Hepatic stellate cell (primary cell): ENCODE data around the gene PARD6A.

ENCODE experiments used
- DNase-seq: peaks from one replicate; pipeline ENCODE4 v3.0.0; 2011; ENCODE audit warnings: low spot score

Gene PARD6A

DNA sequence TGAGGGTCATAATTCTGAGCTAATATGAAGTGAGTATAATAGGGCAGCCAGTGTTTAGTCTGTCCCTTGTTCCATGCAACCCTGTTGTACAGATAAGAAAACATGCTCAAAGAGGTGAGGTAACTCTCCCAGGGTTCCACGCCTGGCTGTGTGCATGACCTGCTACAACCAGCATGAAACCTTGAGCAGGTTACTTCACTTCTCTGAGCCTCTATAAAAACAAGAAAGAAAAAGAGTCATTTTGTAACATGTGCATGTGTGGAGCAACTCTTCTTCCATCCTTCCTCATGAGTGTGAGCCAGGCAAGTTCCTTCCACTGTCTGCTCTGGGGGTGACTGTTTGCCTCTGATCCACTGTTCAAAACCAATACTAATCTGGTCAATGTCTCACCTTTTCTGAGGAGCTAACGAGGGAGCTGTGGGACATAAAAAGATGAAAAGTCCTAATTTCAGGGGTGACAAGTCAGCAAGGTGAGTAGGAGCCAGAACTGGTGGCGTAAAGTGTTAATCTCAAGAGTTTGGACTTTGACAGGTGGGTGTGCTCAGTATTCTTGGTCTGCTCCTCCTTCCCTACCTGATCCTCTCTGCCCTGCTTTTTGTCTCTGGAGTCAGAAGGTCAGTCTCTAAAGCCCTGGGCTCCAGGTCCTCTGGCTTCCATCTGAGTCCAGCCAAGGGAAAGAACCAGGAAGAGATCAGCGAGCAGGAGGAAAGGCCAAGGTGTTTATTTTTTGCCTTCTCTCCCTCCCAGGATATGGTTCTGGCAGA, 36.8 kb downstream of the PARD6A start:
- DNase-seq = no peak

DNA sequence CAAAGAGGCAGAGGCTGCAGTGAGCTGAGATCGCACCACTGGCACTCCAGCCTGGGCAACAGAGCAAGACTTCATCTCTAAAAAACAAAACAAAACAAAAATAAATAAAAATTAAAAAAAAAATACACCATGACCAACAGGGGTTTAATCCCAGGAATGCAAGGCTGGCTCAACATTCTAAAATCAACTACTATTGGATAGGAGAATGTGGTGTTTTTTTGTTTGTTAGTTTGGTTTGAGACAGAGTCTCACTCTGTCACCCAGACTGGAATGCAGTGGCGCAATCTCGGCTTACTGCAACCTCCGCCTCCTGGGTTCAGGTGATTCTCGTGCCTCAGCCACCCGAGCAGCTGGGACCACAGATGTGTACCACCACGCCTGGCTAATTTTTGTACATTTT, 38.5 kb downstream of the PARD6A start:
- DNase-seq = no peak

DNA sequence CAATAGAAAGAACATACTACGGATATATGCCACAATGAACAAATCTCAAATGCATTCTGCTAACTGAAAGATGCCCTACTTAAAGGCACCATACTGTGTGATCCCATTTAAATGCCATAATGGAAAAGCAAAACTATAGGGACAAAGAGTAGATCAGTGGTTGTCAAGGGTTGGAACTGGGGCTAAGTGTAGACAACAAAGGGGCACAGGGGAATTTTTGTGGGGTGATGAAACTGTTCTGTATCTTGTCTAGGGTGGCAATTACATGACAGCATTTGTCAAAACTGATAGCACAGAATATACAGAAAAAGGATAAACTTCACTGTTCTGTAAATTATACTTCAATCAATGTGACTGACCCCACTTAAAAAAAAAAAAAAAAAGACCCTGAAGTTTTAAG, 40.7 kb downstream of the PARD6A start:
- no peak for DNase-seq

DNA sequence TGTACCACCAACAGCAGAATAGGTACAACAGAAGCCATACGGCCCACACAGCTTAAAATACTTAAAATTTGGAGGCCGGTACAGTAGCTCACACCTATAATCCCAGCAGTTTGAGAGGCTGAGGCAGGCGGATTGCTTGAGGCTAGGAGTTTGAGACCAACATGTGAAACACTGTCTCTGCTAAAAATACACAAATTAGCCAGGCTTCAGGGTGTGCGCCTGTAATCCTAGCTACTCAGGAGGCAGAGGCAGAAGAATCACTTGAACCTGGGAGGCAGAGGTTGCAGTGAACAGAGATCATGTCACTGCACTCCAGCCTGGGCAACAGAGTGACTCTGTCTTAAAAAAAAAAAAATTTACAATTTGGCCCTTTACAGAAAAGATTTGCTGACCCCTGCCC, 41.4 kb downstream of the PARD6A start:
- DNase-seq = no peak

DNA sequence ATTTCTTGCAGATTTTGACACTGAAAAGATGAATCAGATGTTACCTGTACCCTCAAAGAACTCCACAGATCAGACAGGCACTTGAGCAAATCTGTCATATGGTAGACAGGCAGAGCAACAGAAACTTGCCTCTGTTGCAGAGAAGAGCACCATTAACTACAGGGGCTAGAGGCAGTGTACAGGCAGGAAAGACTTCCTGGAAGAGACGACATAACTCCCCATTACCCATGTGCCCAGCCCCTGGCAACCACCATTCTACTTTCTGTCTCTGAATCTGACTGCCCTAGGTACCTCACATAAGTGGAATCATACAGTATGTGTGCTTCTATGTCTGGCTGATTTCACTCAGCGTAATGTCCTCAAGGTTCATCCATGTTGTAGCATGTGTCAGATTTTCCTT, 42.9 kb downstream of the PARD6A start:
- DNase-seq = no peak

DNA sequence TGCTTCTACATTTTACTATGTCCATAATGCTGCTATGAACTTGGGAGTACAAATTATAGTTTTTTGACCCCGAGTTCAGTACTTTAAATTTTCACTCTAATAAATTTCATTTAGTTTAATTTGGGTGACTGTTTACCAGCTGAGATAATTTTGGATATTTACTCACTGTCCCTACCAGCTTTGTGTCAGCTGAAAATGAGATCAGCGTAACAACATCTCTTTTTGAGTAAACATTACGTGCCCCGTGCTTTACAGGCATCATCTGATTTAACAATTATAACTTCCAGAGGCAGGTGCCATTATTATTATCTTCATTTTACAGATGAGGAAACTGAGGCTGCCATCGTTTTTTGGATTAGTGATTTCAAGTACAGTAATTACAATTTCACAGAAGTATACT, 43.4 kb downstream of the PARD6A start:
- no peak for DNase-seq

DNA sequence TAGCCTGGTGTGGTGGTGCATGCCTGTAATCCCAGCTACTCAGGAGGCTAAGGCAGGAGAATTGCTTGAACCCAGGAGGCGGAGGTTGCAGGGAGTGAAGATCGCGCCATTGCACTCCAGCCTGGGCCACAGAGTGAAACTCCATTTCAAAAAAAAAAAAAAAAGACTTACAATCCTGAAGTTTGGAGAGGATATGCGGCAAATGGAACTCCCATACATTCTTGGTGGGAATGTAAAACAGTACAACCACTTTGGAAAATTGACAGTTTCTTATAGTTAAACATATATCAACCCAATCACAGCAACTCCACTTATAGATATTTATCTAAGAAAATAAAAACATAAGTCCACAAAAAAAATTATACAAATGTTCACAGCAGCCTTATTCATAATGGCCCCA, 46.5 kb downstream of the PARD6A start:
- DNase-seq = no peak

DNA sequence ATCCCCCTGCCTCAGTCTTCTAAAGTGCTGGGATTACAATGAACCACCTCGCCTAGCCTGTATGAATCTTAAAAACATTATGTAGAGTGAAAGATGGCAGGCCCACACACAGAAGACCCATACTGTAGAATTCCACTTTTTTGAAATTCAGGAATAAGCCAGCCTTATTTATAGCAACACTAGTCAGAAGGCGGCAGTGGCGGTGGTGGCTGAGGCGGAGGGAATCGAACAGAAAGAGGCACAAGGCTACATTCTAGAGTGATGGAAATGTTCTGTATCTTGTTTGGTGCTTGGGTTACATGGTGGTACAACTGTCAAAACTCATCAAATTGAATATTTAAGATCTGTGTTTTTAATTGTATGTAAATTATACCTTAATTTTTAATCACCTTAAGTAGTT, 47.0 kb downstream of the PARD6A start:
- DNase-seq = no peak

DNA sequence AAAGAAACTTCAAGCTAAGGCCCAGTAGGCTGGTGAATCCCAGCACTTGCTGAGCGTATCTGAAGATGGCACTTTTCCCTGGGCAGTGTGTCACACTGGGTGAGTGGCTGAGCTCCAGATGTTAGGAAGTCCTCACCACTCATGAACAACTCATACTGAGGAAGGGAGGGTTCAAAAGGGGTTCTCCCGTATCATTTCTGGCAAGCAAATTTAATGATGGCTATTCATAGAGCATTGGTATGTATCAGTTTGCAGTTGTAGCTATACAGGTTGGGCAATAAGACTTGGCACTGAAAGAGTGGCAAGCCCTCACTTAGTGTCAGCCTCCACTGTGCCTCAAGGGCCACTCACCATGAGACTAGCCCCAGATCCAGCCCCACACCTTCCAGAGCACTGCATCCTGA, 47.6 kb downstream of the PARD6A start:
- no peak for DNase-seq

DNA sequence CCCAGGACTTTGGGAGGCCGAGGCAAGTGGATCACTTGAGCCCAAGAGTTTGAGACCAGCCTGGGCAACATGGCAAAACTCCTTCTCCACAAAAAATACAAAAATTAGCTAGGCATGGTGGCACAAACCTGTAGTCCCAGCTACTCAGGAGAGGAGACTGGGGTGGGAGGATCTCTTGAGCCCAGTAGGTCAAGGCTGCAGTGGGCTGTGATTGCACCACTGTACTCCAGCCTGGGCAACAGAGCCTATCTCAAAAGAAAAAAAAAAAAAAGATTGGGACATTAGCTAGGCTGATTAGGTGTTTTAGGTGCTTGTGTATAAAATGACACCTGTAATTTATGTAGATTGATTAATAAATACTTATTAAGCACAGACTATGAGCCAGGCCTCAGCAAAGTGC, 48.3 kb downstream of the PARD6A start:
- no peak for DNase-seq

DNA sequence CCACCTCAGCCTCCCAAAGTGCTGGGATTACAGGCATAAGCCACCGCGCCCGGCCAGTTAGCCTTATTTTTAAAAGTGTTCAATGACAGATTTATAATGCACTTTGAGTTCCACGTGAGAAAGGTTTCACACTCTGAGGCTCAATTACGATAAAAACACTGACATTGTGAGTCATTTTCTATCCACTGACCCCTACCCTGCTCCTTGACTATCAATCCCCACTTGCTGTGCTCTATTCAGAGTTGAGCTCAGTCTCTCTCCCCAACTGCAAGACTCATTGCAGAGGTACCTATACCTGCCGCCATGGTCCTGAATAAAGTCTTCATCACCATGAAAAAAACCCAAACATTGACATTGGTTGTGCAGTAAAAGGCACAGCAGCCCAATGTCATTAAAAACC, 49.8 kb downstream of the PARD6A start:
- no peak for DNase-seq
